T-helper 2 cell treated with Interferon-gamma antibody and Interleukin-4, amounts not matched to agents 5 μg/mL and 100 μg/mL, for 36 hours (primary cell): Measurements from ENCODE around the gene EEF2KMT.
"Not testable (repeated sequence)": the region's sequence is repeated elsewhere in the genome, so short reads cannot be mapped to it uniquely, and the experiment has no call there.

ENCODE experiments used
- DNase-seq: peaks from one replicate; pipeline ENCODE4 v3.0.0; 2021; ENCODE audit warnings: low spot score
- H3K27ac Mint-ChIP-seq: one replicate; pipeline ENCODE4 v1.8.0; 2021; ENCODE audit warnings: mild to moderate bottlenecking, mixed read lengths
- H3K27me3 Mint-ChIP-seq: one replicate; pipeline ENCODE4 v1.8.0; 2021; ENCODE audit warnings: low read depth, mixed read lengths
- H3K36me3 Mint-ChIP-seq: one replicate; pipeline ENCODE4 v1.8.0; 2021; ENCODE audit warnings: low read depth, mixed read lengths
- H3K4me1 Mint-ChIP-seq: one replicate; pipeline ENCODE4 v1.8.0; 2021; ENCODE audit warnings: low read depth, mixed read lengths
- H3K4me3 Mint-ChIP-seq: one replicate; pipeline ENCODE4 v1.8.0; 2022; ENCODE audit warnings: mild to moderate bottlenecking, moderate library complexity, mixed read lengths
- H3K9me3 Mint-ChIP-seq: one replicate; pipeline ENCODE4 v1.8.0; 2021; ENCODE audit warnings: mixed read lengths

The EEF2KMT gene

GRCh38 chr16:5054876-5055865 is 42.4 kb downstream of the EEF2KMT start:
- Mint-ChIP-seq H3K4me1 (no peaks in the 10 kb centered on the region), H3K27me3 (peaks cover 3% of the 10 kb centered on the region), H3K4me3 (no peak overlapping the region), H3K27ac (no peak overlapping the region), H3K9me3 (no peaks in the 10 kb centered on the region), H3K36me3 (no peaks in the 10 kb centered on the region)
- DNase-seq: no peak

- Mint-ChIP-seq H3K27ac (no peak overlapping the region), H3K4me3 (no peak overlapping the region), H3K9me3 (no peaks in the 10 kb centered on the region), H3K27me3 (peaks cover 10% of the 10 kb centered on the region), H3K4me1 (no peaks in the 10 kb centered on the region), H3K36me3 (no peaks in the 10 kb centered on the region)
- no peak for DNase-seq
Measured at GRCh38 chr16:5046914-5047313, 50.7 kb downstream of the EEF2KMT start.

GRCh38 chr16:5045499-5046115 is 52.0 kb downstream of the EEF2KMT start:
- no peaks in the 10 kb centered on the region for H3K9me3 Mint-ChIP-seq
- no peaks in the 10 kb centered on the region for H3K4me1 Mint-ChIP-seq
- H3K27me3 Mint-ChIP-seq: peaks cover 7% of the 10 kb centered on the region

GRCh38 chr16:5044581-5044980 is 53.0 kb downstream of the EEF2KMT start:
- not testable (repeated sequence) for H3K27me3 Mint-ChIP-seq, H3K9me3 Mint-ChIP-seq, H3K4me3 Mint-ChIP-seq, H3K4me1 Mint-ChIP-seq, DNase-seq, H3K27ac Mint-ChIP-seq, H3K36me3 Mint-ChIP-seq

More at GRCh38 chr16:5045499-5046115, 52.0 kb downstream of the EEF2KMT start:
- Mint-ChIP-seq H3K4me3 (no peak overlapping the region), H3K27ac (no peak overlapping the region), H3K36me3 (no peaks in the 10 kb centered on the region)
- DNase-seq: no peak

GRCh38 chr16:5044011-5044540 is 53.5 kb downstream of the EEF2KMT start:
- no peaks in the 10 kb centered on the region for H3K36me3 Mint-ChIP-seq
- H3K27ac Mint-ChIP-seq: no peak overlapping the region
- H3K9me3 Mint-ChIP-seq: no peaks in the 10 kb centered on the region
- no peaks in the 10 kb centered on the region for H3K4me1 Mint-ChIP-seq
- no peak overlapping the region for H3K4me3 Mint-ChIP-seq
- H3K27me3 Mint-ChIP-seq: peaks cover 3% of the 10 kb centered on the region
- DNase-seq: no peak

GRCh38 chr16:5042574-5043171 is 54.9 kb downstream of the EEF2KMT start:
- H3K4me1 Mint-ChIP-seq: no peaks in the 10 kb centered on the region
- no peak for DNase-seq
- no peak overlapping the region for H3K4me3 Mint-ChIP-seq

GRCh38 chr16:5041600-5042133 is 55.9 kb downstream of the EEF2KMT start:
- H3K4me1 Mint-ChIP-seq: no peaks in the 10 kb centered on the region
- H3K27ac Mint-ChIP-seq: no peak overlapping the region
- no peaks in the 10 kb centered on the region for H3K36me3 Mint-ChIP-seq
- no peaks in the 10 kb centered on the region for H3K9me3 Mint-ChIP-seq
- no peak overlapping the region for H3K4me3 Mint-ChIP-seq
- H3K27me3 Mint-ChIP-seq: no peaks in the 10 kb centered on the region
- no peak for DNase-seq

More at GRCh38 chr16:5042574-5043171, 54.9 kb downstream of the EEF2KMT start:
- H3K27ac Mint-ChIP-seq: no peak overlapping the region
- H3K36me3 Mint-ChIP-seq: no peaks in the 10 kb centered on the region
- no peaks in the 10 kb centered on the region for H3K9me3 Mint-ChIP-seq
- H3K27me3 Mint-ChIP-seq: no peaks in the 10 kb centered on the region

GRCh38 chr16:5040451-5040850 is 57.1 kb downstream of the EEF2KMT start:
- Mint-ChIP-seq H3K27ac (no peak overlapping the region), H3K9me3 (no peaks in the 10 kb centered on the region), H3K4me3 (no peak overlapping the region), H3K4me1 (no peaks in the 10 kb centered on the region), H3K27me3 (no peaks in the 10 kb centered on the region), H3K36me3 (no peaks in the 10 kb centered on the region)
- DNase-seq: no peak

- Mint-ChIP-seq H3K27me3 (no peaks in the 10 kb centered on the region), H3K4me1 (peaks cover 12% of the 10 kb centered on the region), H3K27ac (no peak overlapping the region), H3K9me3 (no peaks in the 10 kb centered on the region), H3K4me3 (no peak overlapping the region), H3K36me3 (no peaks in the 10 kb centered on the region)
- DNase-seq: no peak
Measured at GRCh38 chr16:5036228-5037156, 61.1 kb downstream of the EEF2KMT start.

- Mint-ChIP-seq H3K27me3 (no peaks in the 10 kb centered on the region), H3K27ac (no peak overlapping the region), H3K4me1 (peaks cover 12% of the 10 kb centered on the region), H3K9me3 (no peaks in the 10 kb centered on the region), H3K4me3 (peak overlapping the region; percentile 24), H3K36me3 (no peaks in the 10 kb centered on the region)
- no peak for DNase-seq
Measured at GRCh38 chr16:5035909-5036227, 61.7 kb downstream of the EEF2KMT start.
